Measurements from ENCODE around the gene FYN.

DNA sequence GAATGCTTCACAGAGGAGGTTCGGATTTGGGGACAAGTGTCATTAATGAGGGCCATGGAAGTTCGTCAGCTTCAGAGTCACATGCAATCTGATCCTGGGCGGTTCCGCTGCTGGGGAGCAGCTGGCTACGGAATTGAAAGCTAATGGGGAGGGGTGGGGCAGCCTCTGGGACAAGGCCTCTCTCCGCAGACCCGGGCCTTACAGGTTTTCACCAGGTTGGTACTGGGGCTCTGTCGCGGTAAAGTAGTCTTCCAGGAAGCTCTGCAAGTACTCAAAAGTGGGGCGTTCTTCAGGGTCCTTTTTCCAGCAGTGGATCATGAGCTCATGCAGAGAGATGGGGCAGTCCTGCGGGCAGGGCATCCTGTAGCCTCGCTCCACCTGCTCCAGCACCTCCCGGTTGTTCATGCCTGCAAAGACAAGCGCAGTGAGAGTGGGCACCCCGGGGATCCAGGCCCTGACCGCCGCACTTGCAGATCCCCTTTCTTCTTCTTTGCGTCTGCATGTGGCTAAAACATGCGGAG lies 211.7 kb downstream of the FYN start:
- no peak for TF ChIP-seq CTCF (conservative IDR thresholded peaks at IDR 0.05; ENCODE audit: low read depth, low read length)
- no peak for TF ChIP-seq RAD21 (IDR thresholded peaks at IDR 0.05; ENCODE audit: low read length)
- TF ChIP-seq RFX5 (IDR thresholded peaks at IDR 0.05; ENCODE audit: low read depth, low read length), result no peak
- TF ChIP-seq NFE2L2 (IDR thresholded peaks at IDR 0.05; ENCODE audit: low read depth, low read length), result no peak

Measured in IMR-90 (cell line).